Peyer's patch (tissue), 4 donors: ENCODE data around the gene MAN1C1.

Source experiments
- POLR2A ChIP-seq, 2 donors: fragments of 450-650 bp; IDR thresholded peaks; one replicate each; pipeline ENCODE4 v1.5.1; 2017; ENCODE audit warnings: antibody characterized with exemption in 2 of 2, mild to moderate bottlenecking in 2 of 2, moderate library complexity in 2 of 2
- TF ChIP-seq, protein P1 (sequence below), 6 experiments: fragments of 450-650 bp in 4 of 6; fragments of 200-600 bp in 2 of 6; sonication (generic) in 1 of 6; IDR thresholded peaks; one replicate each; pipeline ENCODE4 v1.5.1; 2017 to 2019; ENCODE audit warnings: antibody characterized with exemption in 6 of 6, mild to moderate bottlenecking in 3 of 6, moderate library complexity in 1 of 6

DNA sequence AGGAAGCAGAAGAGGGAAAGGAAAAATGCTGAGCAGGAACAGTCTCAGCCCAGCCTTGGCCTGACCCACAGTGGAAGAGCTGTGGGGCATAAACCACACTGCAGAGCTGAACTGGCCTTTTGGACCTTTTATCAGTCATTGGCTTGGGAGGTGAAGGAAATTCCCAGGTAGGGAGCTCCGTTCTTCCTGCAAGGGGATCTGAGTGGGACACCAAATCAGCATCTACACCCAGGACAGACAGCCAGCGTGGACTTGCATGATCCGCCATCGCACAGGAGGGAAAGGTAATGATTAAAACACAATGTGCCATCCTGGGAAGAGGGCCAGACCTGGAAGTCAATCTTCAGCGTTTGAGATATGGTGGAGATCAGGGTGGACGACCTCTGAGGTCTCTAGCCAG, 202.0 kb downstream of the MAN1C1 start:
- peak in 1 of 2 donors; percentile 47 for TF ChIP-seq POLR2A (IDR thresholded peaks at IDR 0.05)
- TF ChIP-seq, protein P1, sequence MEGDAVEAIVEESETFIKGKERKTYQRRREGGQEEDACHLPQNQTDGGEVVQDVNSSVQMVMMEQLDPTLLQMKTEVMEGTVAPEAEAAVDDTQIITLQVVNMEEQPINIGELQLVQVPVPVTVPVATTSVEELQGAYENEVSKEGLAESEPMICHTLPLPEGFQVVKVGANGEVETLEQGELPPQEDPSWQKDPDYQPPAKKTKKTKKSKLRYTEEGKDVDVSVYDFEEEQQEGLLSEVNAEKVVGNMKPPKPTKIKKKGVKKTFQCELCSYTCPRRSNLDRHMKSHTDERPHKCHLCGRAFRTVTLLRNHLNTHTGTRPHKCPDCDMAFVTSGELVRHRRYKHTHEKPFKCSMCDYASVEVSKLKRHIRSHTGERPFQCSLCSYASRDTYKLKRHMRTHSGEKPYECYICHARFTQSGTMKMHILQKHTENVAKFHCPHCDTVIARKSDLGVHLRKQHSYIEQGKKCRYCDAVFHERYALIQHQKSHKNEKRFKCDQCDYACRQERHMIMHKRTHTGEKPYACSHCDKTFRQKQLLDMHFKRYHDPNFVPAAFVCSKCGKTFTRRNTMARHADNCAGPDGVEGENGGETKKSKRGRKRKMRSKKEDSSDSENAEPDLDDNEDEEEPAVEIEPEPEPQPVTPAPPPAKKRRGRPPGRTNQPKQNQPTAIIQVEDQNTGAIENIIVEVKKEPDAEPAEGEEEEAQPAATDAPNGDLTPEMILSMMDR (IDR thresholded peaks at IDR 0.05): no peak
